Activated naive CD8-positive, alpha-beta T cell treated with anti-CD3 and anti-CD28 coated beads, Interleukin-2, amount 50 U/mL, for 16 hours (primary cell): ENCODE data around the gene CMSS1.

Source experiments
- DNase-seq: peaks from one replicate; pipeline ENCODE4 v3.0.0-alpha.2; 2020; ENCODE audit warnings: low read depth, low spot score

Gene CMSS1

DNA sequence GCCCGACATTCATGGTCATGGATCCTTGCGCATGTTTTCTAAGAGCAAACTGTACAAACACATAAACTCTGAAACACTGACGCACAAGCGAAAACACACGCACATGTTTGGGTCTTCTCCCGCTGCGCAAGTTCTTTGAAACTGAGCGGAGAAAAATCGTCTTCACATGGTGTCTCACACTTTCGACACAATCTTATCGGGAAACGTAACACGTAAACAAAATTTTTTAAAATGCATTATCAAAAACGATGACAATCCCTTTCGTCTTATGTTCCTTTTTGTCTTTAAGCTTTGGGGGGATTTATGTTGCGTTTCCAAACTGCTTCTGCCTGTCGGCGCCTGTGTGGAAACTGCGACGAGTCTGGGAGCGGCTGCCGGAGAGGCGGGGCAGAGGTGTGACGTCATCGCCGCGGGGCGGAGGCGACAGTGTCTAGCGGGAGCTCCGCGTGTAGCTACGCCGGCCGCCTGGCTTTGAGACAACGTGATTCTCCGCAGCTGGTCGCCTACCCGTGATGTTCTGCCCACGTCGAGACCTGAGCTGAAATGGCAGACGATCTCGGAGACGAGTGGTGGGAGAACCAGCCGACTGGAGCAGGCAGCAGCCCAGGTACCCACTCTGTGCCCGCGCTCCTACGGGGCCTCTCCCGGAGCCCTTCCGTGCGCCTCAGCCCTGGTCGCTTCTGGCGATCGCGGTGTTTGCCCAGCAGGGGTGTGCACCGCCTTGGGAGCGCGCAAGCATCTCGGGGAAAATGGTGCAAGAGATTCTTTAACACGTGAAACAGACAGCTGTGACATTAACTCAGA is at the start of gene CMSS1:
TSS of gene CMSS1 (plus strand) at position 426 of the 804 bp plus-strand sequence.
- peak; percentile 91 for DNase-seq

DNA sequence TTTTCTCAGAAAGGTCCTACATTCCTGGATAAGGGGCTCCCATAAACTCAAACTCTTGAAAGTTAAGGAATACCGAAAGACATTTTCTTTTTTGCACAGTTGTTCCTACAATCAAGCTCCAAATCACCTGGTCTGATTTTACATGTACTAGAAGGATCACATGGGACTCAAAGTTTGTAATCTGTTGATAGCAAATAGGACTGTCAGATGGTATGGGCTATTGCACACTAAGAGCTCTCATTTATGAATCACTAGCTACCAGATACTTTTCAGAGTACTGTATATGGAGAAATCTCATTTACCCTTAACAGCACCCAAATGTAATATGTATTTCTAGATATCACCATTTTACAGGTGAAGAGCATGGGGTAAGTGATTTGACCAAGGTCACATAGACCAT is 49.5 kb upstream of the CMSS1 start:
- DNase-seq, result no peak

DNA sequence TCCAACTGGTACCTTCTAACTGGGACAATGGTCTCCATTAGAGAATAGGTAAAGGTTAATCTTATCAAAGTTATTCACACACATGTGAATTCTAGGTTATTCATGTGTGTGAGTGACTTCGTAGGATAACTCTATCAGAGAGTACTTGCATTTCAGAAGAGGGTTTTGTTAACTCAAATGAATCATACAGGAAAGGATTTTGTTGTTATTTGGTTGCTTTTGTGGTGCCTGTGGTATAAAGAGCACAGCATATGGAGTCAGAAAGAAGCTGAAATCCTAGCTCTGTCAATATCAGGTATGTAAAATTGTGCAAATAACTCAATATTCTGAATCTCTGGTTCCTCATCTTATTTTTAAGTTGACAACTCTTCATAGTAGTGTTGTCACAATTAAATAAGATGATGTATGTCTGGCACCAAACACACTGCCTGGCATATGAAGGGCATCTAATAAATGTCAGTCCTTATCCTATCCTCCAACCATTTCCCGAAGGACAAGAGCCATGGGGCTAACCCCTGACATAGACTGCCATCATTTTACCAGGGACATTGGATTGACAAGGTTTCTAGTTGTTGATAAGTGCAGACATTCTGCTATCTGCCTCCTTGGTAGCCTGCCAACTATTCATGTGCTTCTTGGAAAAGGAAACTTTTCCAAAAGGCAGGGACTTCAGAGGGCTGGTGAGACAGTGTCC is 48.7 kb upstream of the CMSS1 start:
- DNase-seq, result no peak

DNA sequence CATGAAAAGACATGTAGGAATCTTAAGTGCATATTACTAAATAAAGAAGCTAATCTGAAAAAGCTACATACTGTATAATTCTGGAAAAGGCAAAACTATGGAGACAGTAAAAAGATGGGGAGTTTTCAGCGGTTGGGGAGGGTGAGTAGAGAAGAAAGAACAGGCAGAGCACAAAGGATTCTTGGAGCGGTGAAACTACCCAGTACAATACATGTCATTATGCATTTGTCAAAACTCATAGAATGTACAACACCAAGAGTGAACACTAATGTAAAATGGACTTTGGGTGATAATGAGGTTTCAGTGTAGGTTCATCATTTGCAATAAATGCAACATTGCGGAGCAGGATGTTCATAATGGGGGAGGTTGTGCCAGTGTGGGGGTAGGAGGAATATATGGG is 45.5 kb upstream of the CMSS1 start:
- no peak for DNase-seq

DNA sequence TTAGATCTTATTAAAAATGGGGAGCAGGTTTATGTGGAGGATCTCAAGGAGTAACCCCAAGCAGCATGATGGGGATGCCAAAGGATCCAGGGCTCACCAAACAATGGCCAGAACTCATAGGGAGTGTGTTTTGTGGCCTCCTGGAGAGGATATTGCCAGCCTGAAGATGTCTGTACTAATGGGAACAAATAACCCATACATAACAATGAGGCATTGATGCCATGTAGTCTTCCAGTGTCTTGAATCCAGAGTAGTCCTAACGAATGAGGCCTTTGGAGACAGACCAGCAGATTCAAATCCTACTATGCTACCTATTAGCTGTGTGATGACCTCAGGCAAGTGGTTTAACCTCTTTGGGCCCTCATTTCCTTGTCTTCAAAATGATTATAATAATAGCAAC is 45.0 kb upstream of the CMSS1 start:
- no peak for DNase-seq

DNA sequence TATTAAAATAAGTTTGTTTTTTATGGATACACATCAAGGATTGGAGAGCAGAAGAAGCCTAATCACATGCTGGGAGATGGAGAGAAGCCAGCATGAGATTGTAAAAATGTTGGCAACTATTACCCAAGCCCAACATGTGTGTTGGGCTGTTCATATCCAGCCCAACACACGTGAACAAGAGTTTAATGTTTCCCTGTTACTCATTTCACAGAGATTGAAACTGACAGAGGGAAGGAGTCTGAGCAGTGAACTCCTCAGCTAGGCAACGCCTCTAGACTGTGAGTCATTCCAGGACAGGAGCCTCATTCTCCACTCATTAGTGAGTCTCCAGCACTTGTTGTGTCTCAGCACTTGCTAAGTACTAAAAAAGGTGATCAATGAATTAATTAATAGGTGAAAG is 43.2 kb upstream of the CMSS1 start:
- no peak for DNase-seq

DNA sequence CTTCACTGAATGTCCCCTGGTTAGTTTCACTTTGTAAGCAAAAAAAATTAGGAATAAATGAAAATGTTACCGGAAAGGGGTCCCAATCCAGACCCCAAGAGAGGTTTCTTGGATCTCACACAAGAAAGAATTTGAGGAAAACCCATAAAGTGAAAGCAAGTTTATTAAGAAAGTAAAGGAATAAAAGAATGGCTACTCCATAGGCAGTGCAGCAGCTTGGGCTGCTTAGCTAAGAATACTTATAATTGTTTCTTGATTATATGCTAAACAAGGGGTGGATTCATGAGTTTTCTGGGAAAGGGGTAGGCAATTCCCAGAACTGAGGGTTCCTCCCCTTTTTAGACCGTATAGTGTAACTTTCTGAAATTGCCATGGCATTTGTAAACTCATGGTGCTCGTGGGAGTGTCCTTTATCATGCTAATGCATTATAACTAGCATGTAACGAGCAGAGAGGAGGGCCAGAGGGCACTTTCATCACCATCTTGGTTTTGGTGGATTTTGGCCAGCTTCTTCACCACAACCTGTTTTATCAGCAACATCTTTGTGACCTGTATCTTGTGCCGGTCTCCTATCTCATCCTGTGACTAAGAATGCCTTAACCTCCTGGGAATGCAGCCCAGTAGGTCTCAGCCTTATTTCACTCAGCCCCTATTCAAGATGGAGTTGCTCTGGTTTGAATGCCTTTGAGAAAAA is 41.0 kb upstream of the CMSS1 start:
- DNase-seq, result no peak

DNA sequence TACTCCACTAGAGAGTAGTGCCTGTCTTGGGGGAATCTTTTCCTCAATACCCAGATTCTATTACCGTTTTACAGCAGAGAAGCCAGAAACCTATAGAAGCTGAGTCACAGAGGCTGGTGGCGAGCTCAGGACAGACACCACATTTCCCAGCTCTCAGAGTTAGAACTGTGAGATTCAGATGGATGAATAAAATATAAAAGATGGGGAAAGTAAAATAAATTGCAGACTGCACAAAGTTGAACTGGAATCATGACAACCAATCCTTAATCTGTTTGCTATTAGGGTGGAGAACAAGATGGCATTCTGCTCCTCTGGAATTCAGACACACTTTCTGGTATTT is 40.5 kb upstream of the CMSS1 start:
- no peak for DNase-seq

DNA sequence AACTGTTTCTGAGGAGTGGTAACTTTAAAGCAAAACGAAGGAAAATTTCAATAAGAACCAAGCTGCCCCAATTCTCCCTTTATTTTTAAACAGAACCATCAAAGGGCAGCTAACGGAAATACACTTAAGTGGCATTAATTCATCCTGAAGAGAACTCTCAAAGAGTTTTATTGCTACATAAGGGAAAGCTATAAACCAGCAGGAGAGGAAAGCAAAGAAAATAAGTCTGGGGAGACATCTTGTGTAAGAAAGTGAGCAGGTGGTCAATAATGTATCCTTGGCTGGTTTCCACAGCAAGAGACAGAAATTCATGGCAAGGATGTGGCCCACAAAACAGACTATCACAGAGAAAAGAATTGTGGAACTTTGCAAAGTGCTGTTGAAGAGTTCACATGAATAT is 40.0 kb upstream of the CMSS1 start:
- DNase-seq, result no peak

DNA sequence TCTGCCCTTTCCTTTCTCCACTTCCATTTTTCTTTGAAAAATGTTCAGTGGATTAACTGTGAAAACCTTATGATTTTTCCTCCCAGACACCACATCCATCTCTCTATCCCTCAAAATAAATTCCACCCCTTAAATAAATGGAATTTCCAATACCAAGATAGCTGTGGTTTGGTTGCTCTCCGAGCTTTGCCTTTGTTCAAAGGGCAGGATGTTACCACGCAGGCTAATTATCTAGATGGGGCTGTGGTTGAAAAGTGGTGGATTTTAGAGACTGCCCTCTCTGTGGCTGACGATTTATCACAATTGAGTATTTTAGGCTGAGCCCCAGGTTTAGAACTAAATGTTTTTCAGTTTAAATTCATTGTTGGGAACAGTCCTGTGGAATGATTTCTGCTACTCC is 36.9 kb upstream of the CMSS1 start:
- no peak for DNase-seq

DNA sequence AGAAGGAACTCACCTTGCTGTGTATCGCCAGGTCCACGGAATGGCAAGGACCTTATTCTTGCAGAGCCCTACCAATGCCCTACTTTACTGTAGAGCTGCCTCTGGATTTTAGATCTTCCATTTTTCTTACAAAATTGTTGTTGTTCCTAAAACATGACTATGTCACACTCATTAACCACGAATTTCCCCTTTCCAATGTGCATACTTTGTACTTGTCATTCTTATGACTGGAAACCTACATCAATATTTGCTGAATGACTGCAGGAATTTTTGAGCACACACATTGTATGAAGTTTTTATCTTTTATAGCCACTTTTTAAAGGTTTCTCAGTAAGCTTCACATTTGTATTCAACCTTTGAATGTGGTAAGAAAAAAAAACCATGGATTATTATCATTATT is 35.9 kb upstream of the CMSS1 start:
- DNase-seq, result no peak

DNA sequence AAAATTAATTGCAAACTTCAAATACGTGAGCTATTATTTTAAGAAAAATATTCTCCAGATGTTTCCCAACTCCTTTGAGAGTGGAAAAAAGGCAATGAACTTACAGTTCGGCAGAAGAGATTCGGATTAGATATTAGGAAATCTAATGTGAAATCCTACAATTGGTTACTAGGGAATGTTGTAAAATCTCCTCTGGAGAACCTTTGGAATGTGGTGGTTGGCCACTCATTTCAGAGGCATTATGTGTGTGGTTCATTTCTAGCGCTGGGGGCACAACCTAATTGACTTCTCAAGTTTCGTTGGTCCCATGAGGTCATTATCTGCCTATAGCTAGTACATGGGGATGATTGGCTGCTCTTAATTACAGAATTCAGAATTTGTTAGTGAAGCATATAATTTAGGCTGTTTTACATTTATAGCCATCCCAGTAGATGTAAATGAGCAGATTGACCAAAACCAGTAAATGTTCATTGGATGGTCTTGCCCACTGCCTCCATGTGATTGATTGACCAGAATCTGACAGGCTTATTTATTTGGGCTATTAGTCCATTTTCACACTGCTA is 34.6 kb upstream of the CMSS1 start:
- no peak for DNase-seq

DNA sequence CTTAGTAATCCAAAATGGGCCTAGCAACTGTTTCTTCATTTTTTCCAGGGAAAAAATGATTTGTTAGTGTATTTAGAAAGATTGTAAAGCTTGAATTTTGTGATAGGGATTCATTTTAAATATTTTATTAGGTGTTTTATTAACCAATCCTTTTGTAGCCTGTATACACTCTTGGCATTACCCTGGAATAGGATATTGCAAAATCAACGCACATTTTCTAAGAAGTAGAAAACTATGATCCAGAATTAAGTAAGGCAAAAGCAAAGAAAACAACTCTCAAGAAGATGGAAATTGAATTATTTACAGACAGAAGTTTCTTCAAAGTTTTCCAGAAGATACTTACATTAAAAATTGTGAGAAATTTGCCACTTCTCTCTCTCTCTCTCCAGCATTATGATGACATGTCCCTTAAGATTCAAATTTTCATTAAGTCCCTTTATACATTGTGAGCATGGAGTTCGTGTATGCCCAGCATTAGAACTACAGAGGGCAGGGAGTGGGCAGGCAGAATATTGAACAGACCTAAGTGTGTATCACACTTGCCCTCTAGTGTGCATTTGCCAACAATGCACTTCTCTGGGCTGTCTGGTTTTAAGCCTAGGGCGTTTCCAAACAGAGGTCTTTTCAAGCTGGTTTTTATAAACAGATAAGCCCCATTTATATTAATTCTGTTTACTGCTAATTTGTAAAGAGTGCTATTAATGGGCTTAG is 28.5 kb upstream of the CMSS1 start:
- DNase-seq, result no peak

DNA sequence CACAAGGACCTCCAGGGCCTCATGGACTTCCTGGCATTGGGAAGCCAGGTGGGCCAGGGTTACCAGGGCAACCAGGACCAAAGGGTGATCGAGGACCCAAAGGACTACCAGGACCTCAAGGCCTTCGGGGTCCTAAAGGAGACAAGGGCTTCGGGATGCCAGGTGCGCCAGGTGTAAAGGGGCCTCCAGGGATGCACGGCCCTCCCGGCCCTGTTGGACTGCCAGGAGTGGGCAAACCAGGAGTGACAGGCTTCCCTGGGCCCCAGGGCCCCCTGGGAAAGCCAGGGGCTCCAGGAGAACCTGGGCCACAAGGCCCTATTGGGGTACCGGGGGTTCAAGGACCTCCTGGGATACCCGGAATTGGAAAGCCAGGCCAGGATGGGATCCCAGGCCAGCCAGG is 23.2 kb upstream of the CMSS1 start:
- DNase-seq, result no peak

DNA sequence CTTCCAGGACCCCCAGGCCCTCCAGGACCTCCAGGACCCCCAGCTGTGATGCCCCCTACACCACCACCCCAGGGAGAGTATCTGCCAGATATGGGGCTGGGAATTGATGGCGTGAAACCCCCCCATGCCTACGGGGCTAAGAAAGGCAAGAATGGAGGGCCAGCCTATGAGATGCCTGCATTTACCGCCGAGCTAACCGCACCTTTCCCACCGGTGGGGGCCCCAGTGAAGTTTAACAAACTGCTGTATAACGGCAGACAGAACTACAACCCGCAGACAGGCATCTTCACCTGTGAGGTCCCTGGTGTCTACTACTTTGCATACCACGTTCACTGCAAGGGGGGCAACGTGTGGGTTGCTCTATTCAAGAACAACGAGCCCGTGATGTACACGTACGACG is 22.1 kb upstream of the CMSS1 start:
- no peak for DNase-seq

DNA sequence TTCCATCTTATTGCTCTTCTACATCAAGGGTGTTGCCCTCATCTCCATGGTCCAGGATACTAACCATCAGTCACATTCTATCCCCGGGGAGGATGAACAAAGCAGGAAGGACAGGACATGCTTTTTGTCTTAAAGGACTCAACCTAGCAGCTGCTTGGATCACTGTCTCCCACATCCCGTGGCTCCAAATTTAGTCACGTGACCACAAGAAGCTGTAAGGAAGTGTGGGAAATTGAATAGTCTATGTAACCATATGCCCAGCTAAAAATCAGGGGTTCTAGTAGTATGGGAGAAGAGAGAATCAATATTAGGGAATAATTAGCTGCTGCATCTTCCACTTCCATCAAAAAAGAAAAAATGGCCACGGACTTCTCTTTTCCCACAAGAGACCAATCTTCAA is 18.2 kb upstream of the CMSS1 start:
- DNase-seq, result no peak

DNA sequence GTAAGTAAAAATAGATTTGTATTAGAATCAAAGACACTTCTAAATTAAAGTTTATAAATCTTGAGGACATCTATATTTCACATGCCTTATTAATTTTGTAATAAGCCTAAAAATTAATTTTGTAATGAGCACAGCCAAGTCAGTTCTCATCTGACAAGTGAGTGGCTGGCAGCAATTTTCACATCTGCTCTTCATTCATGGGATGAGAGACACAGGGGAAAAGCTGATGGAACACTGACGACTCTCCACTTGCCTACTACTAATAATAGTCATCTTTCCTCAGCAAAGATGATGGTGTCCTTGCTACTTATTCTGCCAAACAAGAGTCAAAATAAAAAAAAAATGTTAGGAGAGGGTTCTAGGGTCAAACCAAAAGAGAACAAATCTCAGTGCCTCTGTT is 14.4 kb upstream of the CMSS1 start:
- no peak for DNase-seq

DNA sequence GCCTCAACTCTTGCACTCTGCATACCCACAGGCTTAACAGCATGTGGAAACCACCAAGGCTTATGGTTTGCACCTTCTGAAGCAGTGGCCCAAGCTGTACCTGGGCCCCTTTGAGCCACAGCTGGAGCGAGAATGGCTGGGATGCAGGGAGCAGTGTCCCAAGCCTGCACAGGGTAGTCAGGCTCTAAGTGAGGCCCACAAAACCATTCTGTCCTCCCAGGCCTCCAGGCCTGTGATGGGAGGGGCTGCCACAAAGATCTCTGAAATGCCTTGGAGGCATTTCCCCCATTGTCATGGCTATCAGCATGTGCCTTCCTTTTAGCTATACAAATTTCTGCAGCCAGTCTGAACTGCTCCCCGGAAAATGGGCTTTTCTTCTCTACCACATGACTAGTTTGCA is 12.5 kb upstream of the CMSS1 start:
- no peak for DNase-seq

DNA sequence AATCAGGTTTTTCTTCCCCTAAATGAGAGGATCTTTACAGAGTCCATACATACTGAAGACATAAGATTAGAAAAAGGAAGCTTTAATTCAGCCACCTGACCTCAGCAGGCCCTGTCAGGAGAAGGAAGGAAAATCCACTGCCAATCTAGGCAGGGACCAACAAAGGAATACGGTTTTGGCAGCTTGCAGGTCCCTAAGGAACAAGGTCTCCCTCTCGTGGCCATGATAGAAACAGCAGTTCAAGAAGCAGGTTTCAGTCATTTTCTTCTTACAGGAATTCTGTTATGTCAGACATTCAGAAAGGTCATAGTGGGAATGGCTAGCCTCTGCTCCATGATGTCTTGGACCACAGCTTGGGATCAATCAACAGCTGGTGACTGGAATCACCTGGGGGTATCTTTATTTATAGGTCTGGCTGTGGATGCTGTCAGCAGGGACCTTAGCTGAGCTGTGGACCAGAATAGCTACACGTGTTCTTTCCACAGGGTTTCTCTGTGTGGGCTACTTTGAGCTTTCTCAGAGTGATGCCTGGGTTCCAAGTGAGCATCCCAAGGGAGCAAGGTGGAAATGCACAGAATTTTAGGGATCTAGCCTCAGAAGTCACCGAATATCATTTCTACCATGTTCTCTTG is 9.4 kb upstream of the CMSS1 start:
- DNase-seq, result no peak

DNA sequence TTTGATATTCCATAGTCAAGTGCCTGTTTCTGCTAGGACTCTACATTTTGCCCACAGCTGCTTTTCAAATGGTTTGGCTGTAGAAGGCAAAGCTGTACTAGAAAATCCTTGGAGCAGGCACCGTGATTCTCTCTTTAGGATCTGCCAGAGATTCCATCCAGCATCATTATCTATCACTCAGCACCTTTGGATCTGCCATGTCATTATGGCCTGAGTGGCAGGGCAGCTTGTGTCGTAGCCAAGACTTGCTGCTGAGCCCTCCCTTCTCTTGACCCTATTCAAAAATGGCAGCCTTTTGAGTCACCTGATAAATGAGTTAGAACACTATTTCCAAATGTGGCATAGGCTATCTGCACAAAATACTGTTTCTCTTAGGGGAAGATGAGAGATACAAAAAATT is 8.1 kb upstream of the CMSS1 start:
- DNase-seq, result no peak

DNA sequence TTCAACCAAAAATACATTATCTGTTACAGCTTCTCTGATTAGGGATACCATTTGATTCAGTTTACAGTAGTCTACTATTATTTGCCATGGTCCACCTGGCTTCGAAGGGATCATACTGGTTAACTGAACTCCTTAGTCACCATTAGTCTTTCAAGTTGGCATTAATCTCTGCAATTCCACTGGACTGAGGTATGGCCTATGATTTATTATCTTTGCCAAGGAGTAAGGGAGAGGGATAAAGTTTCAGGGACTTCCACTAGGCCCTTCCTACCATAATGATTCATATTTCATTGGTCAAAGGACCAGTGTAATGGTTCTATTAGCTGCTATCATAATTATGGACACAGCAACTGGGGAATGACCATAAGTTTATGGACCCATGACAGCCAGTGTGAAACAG is 7.3 kb upstream of the CMSS1 start:
- no peak for DNase-seq

DNA sequence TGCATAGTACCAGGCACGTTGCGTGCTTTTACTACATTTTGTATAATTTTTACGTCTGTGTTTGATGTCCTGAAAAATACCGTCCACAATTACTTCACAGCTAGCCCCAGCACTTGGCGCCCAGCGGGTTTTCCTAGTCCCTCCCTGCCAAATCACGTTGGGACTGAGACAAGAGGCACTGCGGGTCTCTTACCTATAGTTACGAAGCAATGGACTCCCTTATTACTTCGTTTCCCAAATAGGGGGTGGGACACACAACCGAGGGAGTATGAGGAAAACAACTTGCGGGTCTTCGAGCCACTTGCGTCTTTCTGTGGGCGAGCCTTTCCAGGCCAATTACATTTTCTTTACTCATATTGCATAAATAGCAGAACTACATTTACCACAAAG is 620 bp upstream of the CMSS1 start:
- DNase-seq, result no peak
